CD4-positive, alpha-beta T cell treated with Interleukin-15 for 1 hour (primary cell): ENCODE measurements around the gene SMIM12.
"Not testable (repeated sequence)": the region's sequence is repeated elsewhere in the genome, so short reads cannot be mapped to it uniquely, and the experiment has no call there.

Source experiments
- DNase-seq: peaks from one replicate; pipeline ENCODE4 v3.0.0-alpha.2; 2020

Gene SMIM12

DNA sequence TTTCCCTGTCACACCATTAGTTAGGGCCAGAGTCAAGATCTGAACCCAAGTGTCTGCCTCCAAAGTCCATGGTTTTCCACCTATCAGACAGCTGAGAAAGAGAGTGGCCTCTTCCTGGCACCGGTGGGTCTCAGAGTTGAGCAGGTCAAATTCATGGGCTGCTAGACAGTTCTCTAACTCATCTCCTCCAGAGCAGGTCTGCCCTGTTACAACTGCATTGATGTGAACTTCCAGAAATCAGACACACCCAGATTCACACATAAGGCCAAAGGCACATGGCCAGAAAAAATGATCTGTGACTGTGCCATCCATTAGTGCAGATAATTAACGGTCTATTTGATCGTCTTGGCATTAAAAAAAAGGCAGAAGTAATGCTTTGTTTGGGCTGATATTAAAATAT is 17.5 kb downstream of the SMIM12 start:
- no peak for DNase-seq

DNA sequence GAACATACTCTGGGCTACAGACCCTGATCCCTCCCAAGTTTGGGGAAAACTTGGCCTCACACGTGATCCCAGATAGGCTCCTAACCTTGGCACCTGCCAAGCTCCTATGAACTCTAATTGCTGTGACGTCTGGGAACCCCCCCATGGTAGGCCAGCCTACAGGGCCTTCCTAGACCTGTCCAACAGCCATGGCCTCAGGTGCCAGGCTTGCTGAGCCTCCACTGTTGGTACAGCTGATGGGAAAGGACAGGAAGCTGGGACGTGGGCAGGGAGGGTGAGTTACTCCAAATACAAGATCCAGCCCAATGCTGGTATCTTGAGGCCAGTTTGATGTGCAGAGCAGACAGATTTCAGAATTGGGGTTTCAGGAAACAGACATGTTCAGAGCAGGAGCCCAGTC is 19.1 kb downstream of the SMIM12 start:
- no peak for DNase-seq

DNA sequence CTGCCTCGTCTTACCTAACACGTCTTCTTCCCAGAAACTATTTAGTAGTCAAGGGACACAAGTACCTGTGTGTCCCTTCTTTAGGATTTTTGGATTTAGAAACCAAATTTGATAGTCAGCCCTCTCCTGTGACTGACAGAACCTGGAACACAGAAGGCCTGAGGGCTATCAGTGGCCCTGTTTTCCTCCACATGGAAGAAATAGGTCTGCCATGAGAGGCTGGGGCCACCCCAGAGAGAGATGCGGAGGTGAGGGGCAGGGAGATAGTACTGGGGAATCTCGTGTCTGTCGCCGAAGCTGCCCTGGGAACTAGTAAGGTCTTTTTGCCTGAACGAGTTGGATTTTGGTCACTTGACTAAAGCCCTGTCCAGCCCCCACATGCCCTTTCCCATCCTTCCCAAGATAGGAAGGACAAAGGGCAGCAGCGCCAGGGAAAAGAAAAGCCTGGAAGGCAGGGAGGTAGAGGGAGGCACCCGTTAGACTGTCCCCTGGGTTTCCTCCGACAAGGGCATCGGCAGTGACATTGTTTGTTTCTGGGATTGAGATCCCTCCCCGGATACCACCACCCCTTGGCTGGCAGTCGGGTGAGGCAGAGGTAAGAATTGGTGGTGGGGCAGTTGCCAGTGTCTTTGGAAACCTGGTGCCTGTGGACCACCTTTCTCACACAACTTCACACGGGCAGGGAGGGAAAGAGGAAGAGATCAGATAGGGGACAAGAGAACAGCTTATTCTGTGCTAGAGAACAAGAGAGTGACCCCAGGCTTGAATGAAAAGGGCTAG is 19.8 kb downstream of the SMIM12 start:
- DNase-seq = no peak

DNA sequence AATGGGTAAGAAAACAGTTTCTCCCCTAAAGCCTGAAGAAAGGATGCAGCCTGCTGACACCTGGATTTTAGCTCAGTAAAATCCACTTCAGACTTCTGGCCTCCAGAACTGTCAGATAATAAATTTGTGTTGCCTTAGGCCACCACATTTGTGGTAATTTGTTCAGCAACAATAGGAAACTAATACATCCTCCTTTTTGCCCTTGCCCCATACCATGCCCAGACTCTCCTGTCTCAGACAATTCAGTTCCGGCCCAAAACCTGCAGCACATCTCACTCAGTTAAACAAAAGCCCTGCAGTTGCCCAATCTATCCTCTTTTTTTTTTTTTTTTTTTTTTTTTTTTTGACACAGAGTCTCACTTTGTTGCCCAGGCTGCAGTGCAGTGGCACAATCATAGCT is 25.8 kb downstream of the SMIM12 start:
- DNase-seq = no peak

DNA sequence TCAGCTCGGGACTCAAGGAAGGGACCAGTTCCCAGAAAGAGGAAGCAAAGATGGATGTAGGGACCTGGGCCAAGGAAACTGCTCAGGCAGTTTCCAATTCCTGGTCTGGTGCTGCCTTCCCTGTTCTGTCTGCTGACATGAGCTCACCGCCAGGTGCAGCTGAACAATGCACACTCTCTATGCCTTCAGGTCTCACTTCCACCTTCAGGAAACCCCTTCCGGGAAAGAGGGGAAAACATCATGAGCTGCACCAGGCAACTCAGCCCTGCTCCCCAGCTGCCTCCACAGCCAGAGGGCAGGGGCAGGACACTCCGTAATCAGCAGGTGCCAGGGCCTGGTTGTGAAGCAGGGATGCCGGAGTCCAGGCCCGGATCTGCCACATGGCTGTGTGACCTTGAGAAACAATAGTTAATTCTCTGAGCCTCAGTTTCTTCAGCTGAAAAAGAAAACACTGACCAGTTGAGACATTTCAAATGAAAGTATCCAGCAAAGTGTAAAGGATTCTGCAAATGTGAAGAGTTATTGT is 27.8 kb downstream of the SMIM12 start:
- DNase-seq = no peak

DNA sequence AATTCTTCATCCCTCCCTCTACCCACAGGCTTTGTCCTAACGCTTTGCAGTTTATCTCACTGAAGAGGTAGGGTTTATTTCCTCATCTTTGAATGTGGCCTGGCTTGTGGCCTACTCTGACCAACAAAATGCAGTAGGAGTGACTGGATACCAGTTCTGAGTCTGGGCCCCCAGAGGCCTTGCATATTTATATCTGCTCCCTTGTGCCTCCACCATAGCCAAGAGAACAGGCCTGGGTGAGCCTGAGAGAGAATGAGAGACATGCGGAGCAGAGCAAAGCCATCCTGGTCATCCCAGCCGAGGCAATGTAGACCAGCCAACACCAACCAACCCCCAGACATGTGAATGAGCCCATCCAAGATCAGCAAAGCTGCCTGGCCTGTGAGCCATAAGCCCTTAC is 30.3 kb downstream of the SMIM12 start:
- no peak for DNase-seq

DNA sequence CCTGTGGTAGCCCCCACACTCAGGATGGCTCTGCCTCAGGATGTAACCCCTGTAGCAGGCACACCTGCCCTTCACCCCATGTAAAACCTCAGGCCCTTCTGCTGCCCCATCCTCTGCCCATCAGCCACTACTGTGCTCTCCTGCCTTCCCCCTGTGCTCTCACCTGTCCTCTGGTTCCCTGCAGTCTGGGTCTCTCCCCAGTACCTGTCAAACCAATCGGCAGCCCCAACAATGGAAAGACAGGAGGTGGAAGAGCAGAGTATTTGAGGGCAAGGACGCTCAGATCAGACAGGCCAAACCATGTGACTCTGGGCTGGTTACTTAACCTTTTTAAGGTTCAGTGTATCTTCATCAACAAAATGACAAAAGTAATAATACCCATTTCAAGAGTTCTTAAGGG is 30.9 kb downstream of the SMIM12 start:
- DNase-seq = no peak

DNA sequence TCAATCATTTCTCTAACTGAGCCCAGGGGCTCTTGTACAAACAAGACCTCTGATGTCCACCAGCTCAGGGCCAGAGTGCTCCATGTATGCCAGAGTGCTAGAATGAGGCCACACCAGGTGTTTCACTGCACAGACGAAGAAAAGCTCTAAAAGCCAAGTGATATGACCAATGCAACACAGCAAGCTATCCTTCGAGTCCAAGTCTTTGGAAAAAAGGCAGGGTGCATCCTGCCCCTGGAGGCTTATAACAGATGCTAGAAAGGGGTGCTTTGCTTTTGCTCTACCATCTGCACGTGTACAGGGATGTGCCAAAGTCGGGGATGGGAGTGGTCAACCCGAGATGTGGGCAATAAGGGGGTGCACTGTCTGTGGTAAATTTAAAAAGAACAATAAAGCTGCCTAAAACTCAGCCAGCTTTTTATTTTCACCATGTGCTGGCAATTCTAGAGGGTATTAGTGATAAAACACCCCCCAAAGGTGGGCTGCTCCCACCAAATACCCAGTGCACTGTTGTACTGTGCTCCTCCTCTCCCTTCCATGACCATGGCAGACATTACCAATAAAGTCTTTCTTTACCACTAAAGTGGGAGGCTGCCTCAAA is 32.1 kb downstream of the SMIM12 start:
- no peak for DNase-seq

DNA sequence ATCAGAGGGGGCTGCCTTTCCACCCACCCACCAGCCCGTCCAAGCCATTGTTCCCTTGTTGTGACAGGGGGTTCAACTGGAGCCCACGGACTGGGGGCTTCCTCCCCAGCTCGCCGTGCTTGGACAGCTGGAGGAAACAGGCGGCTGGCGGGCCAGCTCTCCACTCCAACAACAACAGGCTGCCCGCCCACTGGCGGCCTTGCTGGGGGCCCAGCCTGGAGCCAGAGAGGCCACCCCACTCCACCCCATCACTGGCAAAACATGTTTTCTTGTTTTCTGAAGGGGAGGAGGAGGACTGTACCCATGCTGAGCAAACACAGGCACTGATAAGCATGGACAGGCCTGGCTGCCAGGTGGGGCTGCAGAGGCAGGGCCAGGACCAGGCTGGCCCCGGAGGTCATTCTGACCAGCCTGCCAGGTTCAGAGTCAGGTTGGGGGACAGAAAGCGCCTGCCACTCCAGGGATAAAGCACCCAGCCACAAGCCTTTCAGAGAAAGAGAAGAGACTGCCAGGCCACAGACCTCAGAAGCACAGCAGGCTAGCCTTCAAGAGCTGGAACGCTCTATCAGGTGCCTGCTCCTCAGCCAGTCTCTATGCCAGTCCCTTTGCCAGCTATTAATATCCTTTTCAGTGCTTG is 34.0 kb downstream of the SMIM12 start:
- no peak for DNase-seq

DNA sequence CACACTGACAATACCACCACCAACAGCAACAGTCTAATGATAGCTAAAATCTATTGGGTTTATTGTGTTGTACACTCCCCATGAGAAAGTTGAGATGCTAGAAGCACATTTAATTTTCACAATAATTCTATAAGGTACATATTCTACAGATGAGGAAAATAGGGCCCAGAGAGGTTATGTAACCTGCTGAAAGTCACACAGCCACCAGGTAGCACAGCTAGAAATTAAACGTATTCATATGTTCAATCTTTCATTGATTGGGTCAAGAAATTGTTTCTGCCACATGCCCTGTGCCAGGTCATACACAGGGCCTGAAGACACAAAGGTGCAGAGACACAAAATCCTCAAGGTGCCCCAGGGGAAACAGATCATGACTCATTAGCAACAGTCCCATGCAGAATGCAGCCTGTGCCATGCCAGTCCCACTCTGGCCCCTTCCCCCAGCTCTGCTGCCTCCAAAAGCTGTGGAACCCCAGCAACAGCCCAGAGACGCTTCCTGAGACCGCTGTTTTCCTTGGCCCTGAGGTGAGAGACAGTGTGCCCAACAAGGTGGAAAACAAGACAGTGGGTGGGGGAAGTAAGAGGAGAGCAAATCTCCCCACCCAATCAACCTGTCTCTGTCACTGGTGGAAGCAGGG is 34.6 kb downstream of the SMIM12 start:
- DNase-seq = no peak

DNA sequence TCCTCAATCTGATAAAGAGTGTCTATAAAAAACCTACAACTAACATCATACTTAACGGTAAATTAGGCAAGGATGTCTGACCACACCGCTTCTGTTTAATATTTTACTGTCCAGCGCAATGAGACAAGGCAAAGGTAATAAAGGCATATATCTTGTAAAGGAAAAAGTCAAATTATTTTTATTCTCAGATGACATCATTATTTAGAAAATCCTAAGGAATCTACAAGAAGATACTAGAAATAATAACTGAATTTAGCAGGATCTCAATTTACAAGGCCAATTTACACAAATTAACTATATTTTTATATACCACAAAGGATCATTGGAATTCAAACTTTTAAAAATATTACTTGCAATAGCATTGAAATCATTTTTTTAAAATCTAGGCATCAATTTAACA is 37.3 kb downstream of the SMIM12 start:
- no peak for DNase-seq

DNA sequence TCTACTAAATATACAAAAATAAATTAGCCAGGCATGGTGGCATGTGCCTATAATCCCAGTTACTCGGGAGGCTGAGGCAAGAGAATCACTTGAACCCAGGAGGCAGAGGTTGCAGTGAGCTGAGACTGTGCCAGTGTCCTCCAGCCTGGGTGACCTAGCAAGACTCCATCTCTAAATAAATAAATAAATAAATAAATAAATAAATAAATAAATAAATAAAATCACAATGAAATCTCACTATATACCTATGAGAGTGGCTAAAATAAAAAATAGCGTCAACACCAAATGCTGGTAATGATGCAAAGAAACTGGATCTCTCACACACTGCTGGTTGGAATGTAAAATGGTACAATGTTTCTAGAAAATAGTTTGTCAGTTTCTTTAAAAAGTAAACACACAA is 40.7 kb downstream of the SMIM12 start:
- DNase-seq = not testable (repeated sequence)

DNA sequence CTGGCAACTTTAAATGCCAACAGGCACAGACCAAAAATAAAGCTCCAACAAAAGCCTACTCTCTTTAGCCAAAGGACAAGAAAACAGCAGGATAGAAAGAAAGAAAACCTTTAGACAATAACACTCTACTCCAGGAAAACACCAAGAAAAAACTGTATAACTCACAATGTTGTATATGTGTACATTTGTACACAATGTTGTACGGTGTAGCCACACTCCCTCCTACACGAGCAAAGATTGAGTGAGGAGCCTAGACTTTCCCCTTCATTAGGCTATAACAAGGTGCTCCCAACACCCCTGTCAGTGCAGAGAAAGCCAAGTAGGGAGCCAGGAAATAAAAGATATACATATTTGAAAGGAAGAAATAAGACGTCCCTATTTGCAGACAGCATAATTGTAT is 42.8 kb downstream of the SMIM12 start:
- DNase-seq = no peak

DNA sequence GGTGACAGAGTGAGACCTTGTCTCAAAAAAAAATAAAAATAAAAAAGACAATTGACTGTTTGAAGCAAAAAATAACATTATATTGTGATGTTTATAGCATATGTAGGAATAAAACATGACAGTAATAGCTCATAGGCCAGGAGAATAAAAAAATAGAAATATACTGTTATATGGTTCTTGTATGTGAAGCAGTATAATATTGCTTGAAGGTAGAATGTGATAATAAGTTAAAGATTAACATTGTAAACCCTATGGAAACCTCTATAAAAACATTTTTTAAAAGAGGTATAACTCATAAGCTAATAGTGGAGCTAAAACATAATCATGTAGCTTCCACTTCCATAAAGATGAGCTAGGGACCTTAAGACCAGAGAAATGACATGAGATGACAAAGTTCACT is 43.2 kb downstream of the SMIM12 start:
- DNase-seq = no peak

DNA sequence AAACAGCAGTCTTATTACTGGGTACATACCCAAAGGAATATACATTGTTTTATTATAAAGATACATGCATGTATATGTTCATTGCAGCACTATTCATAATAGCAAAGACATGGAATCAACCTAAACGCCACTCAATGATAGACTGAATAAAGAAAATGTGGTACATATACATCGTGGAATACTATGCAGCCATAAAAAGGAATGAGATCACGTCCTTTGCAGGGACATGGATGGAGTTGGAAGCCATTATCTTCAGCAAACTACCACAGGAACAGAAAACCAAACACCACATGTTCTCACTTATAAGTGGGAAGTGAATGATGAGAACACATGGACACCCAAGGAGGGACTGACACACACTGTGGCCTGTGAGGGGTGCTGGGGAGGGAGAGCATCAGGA is 48.8 kb downstream of the SMIM12 start:
- not testable (repeated sequence) for DNase-seq

DNA sequence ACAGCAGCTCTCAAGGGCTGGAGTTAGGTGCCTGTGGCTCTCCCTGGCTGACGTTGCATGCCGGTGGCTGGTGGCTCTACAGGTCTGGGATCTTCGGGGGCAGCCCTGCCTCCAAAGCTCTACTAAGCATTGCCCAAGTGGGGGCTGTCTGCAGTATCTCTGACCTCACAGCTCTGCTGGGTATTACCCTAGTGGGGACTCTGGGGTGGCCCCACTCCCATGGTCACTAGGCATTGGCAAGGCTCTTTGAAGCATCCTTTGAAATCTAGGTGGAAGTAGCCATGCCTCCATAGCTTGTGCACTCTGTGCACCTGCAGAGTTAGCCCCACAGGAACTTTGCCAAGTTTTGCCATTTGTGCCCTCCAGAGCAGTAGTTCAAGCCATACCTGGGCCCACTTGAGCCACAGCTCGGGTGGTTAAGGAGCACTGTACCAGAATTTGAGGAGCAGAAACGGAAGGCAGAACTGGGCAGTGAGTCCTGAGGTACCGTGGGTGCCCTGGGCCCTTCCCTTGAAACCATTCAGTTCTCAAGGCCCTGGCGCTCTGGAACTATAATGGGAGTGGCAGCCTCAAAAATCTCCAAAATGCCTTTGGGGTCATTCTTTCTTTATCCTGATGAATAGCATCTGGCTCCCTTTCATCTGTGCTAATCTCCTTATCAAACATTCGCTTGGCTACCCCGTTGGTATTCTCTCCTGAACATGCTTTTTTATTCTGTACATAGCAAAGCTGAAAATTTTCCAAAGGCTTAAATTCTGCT is 51.3 kb downstream of the SMIM12 start:
- no peak for DNase-seq

DNA sequence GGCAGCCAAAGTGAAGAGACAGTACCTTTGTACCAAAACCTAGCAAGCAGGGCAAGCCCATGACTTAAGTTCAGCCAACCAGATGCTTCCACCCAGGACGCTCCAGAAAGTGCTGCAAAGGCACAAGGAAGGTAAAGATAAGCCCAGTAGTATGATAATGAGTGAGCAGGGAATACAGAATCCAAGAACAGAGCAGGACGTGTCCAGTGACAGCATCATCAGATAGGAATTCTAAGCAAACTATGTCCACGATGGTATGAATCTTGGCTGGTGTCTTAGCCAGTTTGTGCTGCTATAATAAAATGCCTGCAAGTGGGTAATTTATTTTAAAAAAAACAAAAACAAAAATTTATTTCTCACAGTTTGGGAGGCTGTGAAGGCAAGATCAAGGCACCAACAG is 53.2 kb downstream of the SMIM12 start:
- no peak for DNase-seq

DNA sequence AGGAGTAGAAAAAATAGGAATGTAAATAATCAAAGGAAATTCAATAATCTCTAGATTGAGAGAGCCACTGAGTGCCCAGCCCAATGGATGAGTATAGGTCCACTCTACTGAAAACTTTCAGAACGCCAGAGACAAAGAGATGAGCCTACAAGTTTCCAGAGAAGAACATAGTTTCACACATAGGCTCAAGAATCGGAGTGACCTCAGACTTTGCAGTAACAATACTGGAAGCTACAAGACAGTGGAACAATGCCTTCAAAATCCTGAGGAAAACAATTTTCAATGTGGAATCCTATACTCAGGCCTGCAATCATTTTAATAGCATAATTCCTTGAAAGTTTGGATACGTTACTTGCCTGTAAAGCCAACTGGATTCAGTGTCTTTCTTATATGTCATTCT is 55.8 kb downstream of the SMIM12 start:
- DNase-seq = no peak
